HEK293 (cell line): ENCODE results near the gene ALOXE3.

ENCODE experiments used
- GLI4 ChIP-seq: fragments of 450-650 bp; formaldehyde crosslinking; IDR thresholded peaks from 2 replicates; pipeline ENCODE4 v1.5.1; 2016; ENCODE audit warnings: missing biosample characterization, missing genetic modification characterization
- KLF7 ChIP-seq: fragments of 450-650 bp; formaldehyde crosslinking; IDR thresholded peaks from 2 replicates; pipeline ENCODE4 v1.5.1; 2016; ENCODE audit warnings: missing biosample characterization, missing genetic modification characterization, borderline replicate concordance
- PATZ1 ChIP-seq: fragments of 450-650 bp; formaldehyde crosslinking; IDR thresholded peaks from 2 replicates; pipeline ENCODE4 v1.5.1; 2016; ENCODE audit warnings: missing biosample characterization, missing genetic modification characterization
- ZIC2 ChIP-seq: fragments of 450-650 bp; formaldehyde crosslinking; IDR thresholded peaks from 2 replicates; pipeline ENCODE4 v1.5.1; 2016; ENCODE audit warnings: missing biosample characterization, missing genetic modification characterization
- ZNF114 ChIP-seq: fragments of 450-650 bp; formaldehyde crosslinking; IDR thresholded peaks from 2 replicates; pipeline ENCODE4 v1.5.0; 2017; ENCODE audit warnings: missing biosample characterization, missing genetic modification characterization
- ZNF138 ChIP-seq: fragments of 450-650 bp; formaldehyde crosslinking; IDR thresholded peaks from 2 replicates; pipeline ENCODE4 v1.5.1; 2016; ENCODE audit warnings: missing biosample characterization, missing genetic modification characterization, borderline replicate concordance
- ZNF2 ChIP-seq: fragments of 450-650 bp; formaldehyde crosslinking; IDR thresholded peaks from 2 replicates; pipeline ENCODE4 v1.5.1; 2016; ENCODE audit warnings: missing biosample characterization, missing genetic modification characterization
- ZNF221 ChIP-seq: fragments of 450-650 bp; formaldehyde crosslinking; IDR thresholded peaks from 2 replicates; pipeline ENCODE4 v1.5.1; 2017; ENCODE audit warnings: missing biosample characterization, missing genetic modification characterization, borderline replicate concordance
- ZNF23 ChIP-seq: fragments of 450-650 bp; formaldehyde crosslinking; IDR thresholded peaks from 2 replicates; pipeline ENCODE4 v1.5.1; 2016; ENCODE audit warnings: missing biosample characterization, missing genetic modification characterization, borderline replicate concordance
- ZNF280C ChIP-seq: fragments of 450-650 bp; formaldehyde crosslinking; IDR thresholded peaks from 2 replicates; pipeline ENCODE4 v1.5.1; 2016; ENCODE audit warnings: missing biosample characterization, missing genetic modification characterization
- ZNF280D ChIP-seq: fragments of 450-650 bp; formaldehyde crosslinking; IDR thresholded peaks from 2 replicates; pipeline ENCODE4 v1.5.1; 2016; ENCODE audit warnings: missing biosample characterization, missing genetic modification characterization
- ZNF292 ChIP-seq: fragments of 450-650 bp; formaldehyde crosslinking; IDR thresholded peaks from 2 replicates; pipeline ENCODE4 v1.5.1; 2016; ENCODE audit warnings: low read depth, missing biosample characterization, missing genetic modification characterization, borderline replicate concordance
- ZNF362 ChIP-seq: fragments of 450-650 bp; formaldehyde crosslinking; IDR thresholded peaks from 2 replicates; pipeline ENCODE4 v1.5.1; 2016; ENCODE audit warnings: missing biosample characterization, missing genetic modification characterization
- ZNF518A ChIP-seq: fragments of 450-650 bp; formaldehyde crosslinking; conservative IDR thresholded peaks from 2 replicates; pipeline ENCODE4 v1.5.1; 2016; ENCODE audit warnings: low read depth, missing biosample characterization, missing genetic modification characterization
- ZNF549 ChIP-seq: fragments of 450-650 bp; IDR thresholded peaks from 2 replicates; pipeline ENCODE4 v1.5.1; 2018; ENCODE audit warnings: missing biosample characterization, missing genetic modification characterization, mild to moderate bottlenecking, inconsistent platforms, moderate library complexity
- ZNF560 ChIP-seq: fragments of 450-650 bp; formaldehyde crosslinking; IDR thresholded peaks from 2 replicates; pipeline ENCODE4 v1.5.1; 2017; ENCODE audit warnings: missing biosample characterization, missing genetic modification characterization, borderline replicate concordance
- ZNF561 ChIP-seq: fragments of 450-650 bp; IDR thresholded peaks from 2 replicates; pipeline ENCODE4 v1.5.1; 2018; ENCODE audit warnings: missing biosample characterization, missing genetic modification characterization, borderline replicate concordance
- ZNF645 ChIP-seq: fragments of 450-650 bp; formaldehyde crosslinking; IDR thresholded peaks from 2 replicates; pipeline ENCODE4; 2016; ENCODE audit warnings: missing biosample characterization, missing genetic modification characterization
- ZNF658 ChIP-seq: fragments of 450-650 bp; formaldehyde crosslinking; IDR thresholded peaks from 2 replicates; pipeline ENCODE4; 2016; ENCODE audit warnings: missing biosample characterization, missing genetic modification characterization
- ZNF776 ChIP-seq: fragments of 450-650 bp; formaldehyde crosslinking; IDR thresholded peaks from 2 replicates; pipeline ENCODE4 v1.5.0; 2017; ENCODE audit warnings: missing biosample characterization, missing genetic modification characterization, borderline replicate concordance
- ZSCAN16 ChIP-seq: fragments of 450-650 bp; formaldehyde crosslinking; IDR thresholded peaks from 2 replicates; pipeline ENCODE4 v1.5.1; 2016; ENCODE audit warnings: missing biosample characterization, missing genetic modification characterization
- ZXDB ChIP-seq: fragments of 450-650 bp; formaldehyde crosslinking; IDR thresholded peaks from 2 replicates; pipeline ENCODE4 v1.5.1; 2016; ENCODE audit warnings: missing biosample characterization, missing genetic modification characterization

Gene ALOXE3

GRCh38 chr17:8120520-8121406, 2.4 kb upstream of the ALOXE3 start (continued):
- TF ChIP-seq ZNF280D (tag by site-specific recombination) (no peak), ZIC2 (tag by site-specific recombination) (0 out of 2 replicates have a peak, but pooled peaks have one; percentile 5), ZNF518A (tag by site-specific recombination) (0 out of 2 replicates have a peak, but pooled peaks have one; percentile 17), GLI4 (tag by site-specific recombination) (peak; percentile 61; the same call in 1 of the 2 replicates), ZNF561 (tag by site-specific recombination) (peak; percentile 91), ZNF658 (tag by site-specific recombination) (no peak), ZNF114 (tag by site-specific recombination) (no peak), ZNF2 (tag by site-specific recombination) (peak; percentile 65), ZNF23 (tag by site-specific recombination) (no peak), ZNF362 (tag by site-specific recombination) (peak; percentile 71), KLF7 (tag by site-specific recombination) (peak; percentile 83; the same call in 1 of the 2 replicates), ZNF221 (tag by site-specific recombination) (0 out of 2 replicates have a peak, but pooled peaks have one; percentile 17), ZNF138 (tag by site-specific recombination) (no peak), ZSCAN16 (no peak), ZXDB (peak; percentile 75; the same call in 1 of the 2 replicates), ZNF645 (tag by site-specific recombination) (0 out of 2 replicates have a peak, but pooled peaks have one; percentile 59), ZNF549 (tag by site-specific recombination) (no peak), PATZ1 (tag by site-specific recombination) (peak; percentile 95), ZNF292 (no peak), ZNF280C (tag by site-specific recombination) (no peak), ZNF560 (tag by site-specific recombination) (no peak), ZNF776 (tag by site-specific recombination) (no peak)
